Measurements from ENCODE around the gene DHRS3. TPM values are rescaled to one million over a fixed set of nuclear protein-coding genes. Genes with fewer than 3 reads are reported as not detected.

DHRS3 gene
- total RNA-seq, 1 experiment from 2014 or later: 37.7 TPM

- peaks cover 20% of the 10 kb centered on the region for H3K36me3 Mint-ChIP-seq
- DNase-seq (ENCODE audit: low spot score) (no peak), ATAC-seq (no peak)
- CTCF ChIA-PET: interaction anchor here (3.0 to 5.9 kb wide), 2 partner anchors 15 to 39 kb away, joined by 11 to 107 read pairs; partner anchors contain the start of genes AADACL4 and DHRS3
- no peak overlapping the region for H3K4me3 Mint-ChIP-seq
- peaks cover 10% of the 10 kb centered on the region for H3K9me3 Mint-ChIP-seq
- TF ChIP-seq SP1 (CRISPR knock-in tag; conservative IDR thresholded peaks at IDR 0.05): no peak
- TF ChIP-seq ZNF423 (CRISPR knock-in tag; IDR thresholded peaks at IDR 0.05): no peak
- no peak for TF ChIP-seq MLX (CRISPR knock-in tag; IDR thresholded peaks at IDR 0.05)
- TF ChIP-seq HMGA2 (CRISPR knock-in tag; IDR thresholded peaks at IDR 0.05): no peak
- no peak for TF ChIP-seq CTCF (IDR thresholded peaks at IDR 0.05)
- no peak for TF ChIP-seq USF2 (CRISPR knock-in tag; IDR thresholded peaks at IDR 0.05)
- TF ChIP-seq SMAD3 (CRISPR knock-in tag; IDR thresholded peaks at IDR 0.05; ENCODE audit: borderline replicate concordance): no peak
- TF ChIP-seq HMGXB4 (CRISPR knock-in tag; IDR thresholded peaks at IDR 0.05): no peak
- TF ChIP-seq ZNF532 (CRISPR knock-in tag; IDR thresholded peaks at IDR 0.05; ENCODE audit: borderline replicate concordance): no peak
- no peak for TF ChIP-seq ELF4 (CRISPR knock-in tag; IDR thresholded peaks at IDR 0.05; ENCODE audit: low read depth)
- TF ChIP-seq ZNF416 (CRISPR knock-in tag; IDR thresholded peaks at IDR 0.05): no peak
- TF ChIP-seq RORB (CRISPR knock-in tag; IDR thresholded peaks at IDR 0.05): no peak
- TF ChIP-seq ETV6 (CRISPR knock-in tag; IDR thresholded peaks at IDR 0.05): no peak
- no peak for TF ChIP-seq ZNF121 (CRISPR knock-in tag; IDR thresholded peaks at IDR 0.05)
- no peak for TF ChIP-seq ZNF263 (CRISPR knock-in tag; IDR thresholded peaks at IDR 0.05; ENCODE audit: low read depth)
- H3K4me1 Mint-ChIP-seq: peaks cover 54% of the 10 kb centered on the region
- H3K27ac Mint-ChIP-seq: no peak overlapping the region
- H3K27me3 Mint-ChIP-seq (ENCODE audit: low read depth): no peaks in the 10 kb centered on the region; the same call in 1 of the 2 replicates
- POLR2A ChIA-PET: no interaction called here
Observed at GRCh38 chr1:12603224-12603623, 14.8 kb downstream of the DHRS3 start.

GRCh38 chr1:12602659-12603024 lies 15.4 kb downstream of the DHRS3 start:
- Mint-ChIP-seq H3K4me3 (no peak overlapping the region), H3K4me1 (peaks cover 58% of the 10 kb centered on the region), H3K27ac (no peak overlapping the region), H3K9me3 (peaks cover 10% of the 10 kb centered on the region), H3K36me3 (peaks cover 17% of the 10 kb centered on the region), H3K27me3 (ENCODE audit: low read depth) (no peaks in the 10 kb centered on the region; the same call in none of the 2 replicates)
- no peak for ATAC-seq
- TF ChIP-seq ZMAT4 (CRISPR knock-in tag; IDR thresholded peaks at IDR 0.05) (no peak), SOX15 (CRISPR knock-in tag; IDR thresholded peaks at IDR 0.05) (no peak), CREM (CRISPR knock-in tag; IDR thresholded peaks at IDR 0.05) (no peak), IRF2 (CRISPR knock-in tag; IDR thresholded peaks at IDR 0.05; ENCODE audit: borderline replicate concordance, low read depth) (no peak), CBFB (CRISPR knock-in tag; IDR thresholded peaks at IDR 0.05; ENCODE audit: low read depth) (no peak), NFATC4 (CRISPR knock-in tag; IDR thresholded peaks at IDR 0.05) (no peak), TEAD1 (CRISPR knock-in tag; IDR thresholded peaks at IDR 0.05) (no peak)
- no peak for DNase-seq (ENCODE audit: low spot score)
- POLR2A ChIA-PET: interaction anchor here (2.3 kb wide), 1 partner anchor 13 kb away, joined by 11 read pairs; no protein-coding TSS in a partner anchor
- CTCF ChIA-PET: interaction anchor here (3.0 to 5.9 kb wide), 2 partner anchors 16 to 40 kb away, joined by 11 to 107 read pairs; partner anchors contain the start of genes AADACL4 and DHRS3

All from WTC11 (cell line).